Vagina (tissue), 2 donors: ENCODE measurements around the gene KLK4. TPM values are rescaled to one million over a fixed set of nuclear protein-coding genes. Genes with fewer than 3 reads are reported as not detected.

Experiments used
- DNase-seq, 2 donors: peaks; one replicate each; pipeline ENCODE4 v3.0.0-alpha.2; 2017; ENCODE audit errors: extremely low spot score in 2 of 2
- H3K27ac ChIP-seq: fragments of 200-600 bp; sonication (generic); one replicate; pipeline ENCODE4 v1.5.1; 2019
- H3K27me3 ChIP-seq: fragments of 200-600 bp; sonication (generic); one replicate; pipeline ENCODE4 v1.5.1; 2019
- H3K36me3 ChIP-seq, 2 donors: fragments of 200-600 bp; sonication (generic); one replicate each; pipeline ENCODE4 v1.5.1; 2017 to 2019
- H3K4me1 ChIP-seq: fragments of 200-600 bp; sonication (generic); one replicate; pipeline ENCODE4 v1.5.1; 2019
- H3K4me3 ChIP-seq, 2 donors: fragments of 200-600 bp; sonication (generic); 1 replicate in 1 of 2; 2 replicates in 1 of 2; pipeline ENCODE4 v1.5.1; 2016 to 2019
- H3K9me3 ChIP-seq: fragments of 200-600 bp; sonication (generic); one replicate; pipeline ENCODE4 v1.5.1; 2019
- CTCF ChIP-seq, 3 experiments: fragments of 450-650 bp in 2 of 3; fragments of 200-600 bp in 1 of 3; sonication (generic) in 1 of 3; IDR thresholded peaks; one replicate each; pipeline ENCODE4 v1.5.1; 2017 to 2019; ENCODE audit warnings: antibody characterized with exemption in 3 of 3, mild to moderate bottlenecking in 2 of 3, moderate library complexity in 2 of 3
- POLR2A ChIP-seq, 2 donors: fragments of 450-650 bp; IDR thresholded peaks; one replicate each; pipeline ENCODE4 v1.6.1; 2017; ENCODE audit warnings: antibody characterized with exemption in 2 of 2, mild to moderate bottlenecking in 2 of 2, moderate library complexity in 2 of 2
- POLR2AphosphoS5 ChIP-seq, 2 donors: sonication (generic); formaldehyde crosslinking; IDR thresholded peaks; one replicate each; pipeline ENCODE4 v1.9.0; 2017; ENCODE audit warnings: antibody characterized with exemption in 2 of 2, mild to moderate bottlenecking in 2 of 2, low read depth in 1 of 2; ENCODE audit not compliant: insufficient read depth in 1 of 2
- intact Hi-C: fragments of 100-400 bp; cut with DNase I; formaldehyde crosslinking; loops from one replicate; pipeline ENCODE4 v1.15.1; 2023
- total RNA-seq: library from RNA; depleted of rRNA; stranded (reverse); fragments of >200 nt; gene quantifications from one replicate; pipeline ENCODE4 v1.2.3, GENCODE V29; 2016

Gene KLK4
- total RNA-seq, 1 donor from 2014 or later, result not detected

GRCh38 chr19:50909240-50910070 is 1.7 kb downstream of the KLK4 start:
- no peak overlapping the region for H3K4me3 ChIP-seq
- H3K9me3 ChIP-seq, result no peaks in the 10 kb centered on the region
- H3K4me1 ChIP-seq, result peaks cover 8% of the 10 kb centered on the region
- H3K27me3 ChIP-seq, result no peaks in the 10 kb centered on the region
- no peak for DNase-seq
- intact Hi-C loops, result no loop called here
- TF ChIP-seq POLR2AphosphoS5 (IDR thresholded peaks at IDR 0.05; ENCODE audit: insufficient read depth in 1 of 2, low read depth in 1 of 2) (no peak), CTCF (IDR thresholded peaks at IDR 0.05) (no peak), POLR2A (IDR thresholded peaks at IDR 0.05) (no peak)
- H3K27ac ChIP-seq, result no peak overlapping the region
- no peaks in the 10 kb centered on the region for H3K36me3 ChIP-seq

- no peaks in the 10 kb centered on the region for H3K9me3 ChIP-seq
- H3K4me1 ChIP-seq, result peaks cover 8% of the 10 kb centered on the region
- TF ChIP-seq POLR2A (IDR thresholded peaks at IDR 0.05) (no peak), POLR2AphosphoS5 (IDR thresholded peaks at IDR 0.05; ENCODE audit: insufficient read depth in 1 of 2, low read depth in 1 of 2) (no peak), CTCF (IDR thresholded peaks at IDR 0.05) (no peak)
- H3K27me3 ChIP-seq, result no peaks in the 10 kb centered on the region
- no peak for DNase-seq
- no peak overlapping the region for H3K4me3 ChIP-seq
- intact Hi-C loops, result no loop called here
- no peak overlapping the region for H3K27ac ChIP-seq
- H3K36me3 ChIP-seq, result no peaks in the 10 kb centered on the region
Measured at GRCh38 chr19:50908336-50908735, 2.9 kb downstream of the KLK4 start.

GRCh38 chr19:50906217-50906616 is 5.0 kb downstream of the KLK4 start:
- Histone ChIP-seq H3K27me3 (no peaks in the 10 kb centered on the region), H3K36me3 (no peaks in the 10 kb centered on the region), H3K4me1 (peaks cover 8% of the 10 kb centered on the region), H3K9me3 (no peaks in the 10 kb centered on the region), H3K4me3 (no peak overlapping the region), H3K27ac (no peak overlapping the region)
- DNase-seq, result no peak
- TF ChIP-seq CTCF (IDR thresholded peaks at IDR 0.05) (no peak), POLR2A (IDR thresholded peaks at IDR 0.05) (no peak), POLR2AphosphoS5 (IDR thresholded peaks at IDR 0.05; ENCODE audit: insufficient read depth in 1 of 2, low read depth in 1 of 2) (no peak)
- intact Hi-C loops, result no loop called here

GRCh38 chr19:50902640-50903039 is 8.6 kb downstream of the KLK4 start:
- Histone ChIP-seq H3K4me1 (no peaks in the 10 kb centered on the region), H3K36me3 (no peaks in the 10 kb centered on the region), H3K9me3 (no peaks in the 10 kb centered on the region), H3K4me3 (no peak overlapping the region), H3K27me3 (no peaks in the 10 kb centered on the region), H3K27ac (no peak overlapping the region)
- intact Hi-C loops, result no loop called here
- TF ChIP-seq POLR2A (IDR thresholded peaks at IDR 0.05), result no peak
- TF ChIP-seq CTCF (IDR thresholded peaks at IDR 0.05), result no peak
- no peak for TF ChIP-seq POLR2AphosphoS5 (IDR thresholded peaks at IDR 0.05; ENCODE audit: insufficient read depth in 1 of 2, low read depth in 1 of 2)
- DNase-seq, result no peak

- no peaks in the 10 kb centered on the region for H3K27me3 ChIP-seq
- TF ChIP-seq CTCF (IDR thresholded peaks at IDR 0.05) (no peak), POLR2AphosphoS5 (IDR thresholded peaks at IDR 0.05; ENCODE audit: insufficient read depth in 1 of 2, low read depth in 1 of 2) (no peak), POLR2A (IDR thresholded peaks at IDR 0.05) (no peak)
- no peak for DNase-seq
- no peaks in the 10 kb centered on the region for H3K4me1 ChIP-seq
- intact Hi-C loops, result no loop called here
- H3K4me3 ChIP-seq, result no peak overlapping the region
- no peaks in the 10 kb centered on the region for H3K36me3 ChIP-seq
- H3K9me3 ChIP-seq, result no peaks in the 10 kb centered on the region
- H3K27ac ChIP-seq, result no peak overlapping the region
Measured at GRCh38 chr19:50899569-50899968, 11.6 kb downstream of the KLK4 start.
